Vagina (tissue), 2 donors: ENCODE results near the gene NTM. TPM values are rescaled to one million over a fixed set of nuclear protein-coding genes. Genes with fewer than 3 reads are reported as not detected.

ENCODE experiments used
- DNase-seq, 2 donors: peaks; one replicate each; pipeline ENCODE4 v3.0.0-alpha.2; 2017; ENCODE audit errors: extremely low spot score in 2 of 2
- H3K27ac ChIP-seq: fragments of 200-600 bp; sonication (generic); one replicate; pipeline ENCODE4 v1.5.1; 2019
- H3K27me3 ChIP-seq: fragments of 200-600 bp; sonication (generic); one replicate; pipeline ENCODE4 v1.5.1; 2019
- H3K36me3 ChIP-seq, 2 donors: fragments of 200-600 bp; sonication (generic); one replicate each; pipeline ENCODE4 v1.5.1; 2017 to 2019
- H3K4me1 ChIP-seq: fragments of 200-600 bp; sonication (generic); one replicate; pipeline ENCODE4 v1.5.1; 2019
- H3K4me3 ChIP-seq, 2 donors: fragments of 200-600 bp; sonication (generic); 1 replicate in 1 of 2; 2 replicates in 1 of 2; pipeline ENCODE4 v1.5.1; 2016 to 2019
- H3K9me3 ChIP-seq: fragments of 200-600 bp; sonication (generic); one replicate; pipeline ENCODE4 v1.5.1; 2019
- POLR2A ChIP-seq, 2 donors: fragments of 450-650 bp; IDR thresholded peaks; one replicate each; pipeline ENCODE4 v1.6.1; 2017; ENCODE audit warnings: antibody characterized with exemption in 2 of 2, mild to moderate bottlenecking in 2 of 2, moderate library complexity in 2 of 2
- POLR2AphosphoS5 ChIP-seq, 2 donors: sonication (generic); formaldehyde crosslinking; IDR thresholded peaks; one replicate each; pipeline ENCODE4 v1.9.0; 2017; ENCODE audit warnings: antibody characterized with exemption in 2 of 2, mild to moderate bottlenecking in 2 of 2, low read depth in 1 of 2; ENCODE audit not compliant: insufficient read depth in 1 of 2
- intact Hi-C: fragments of 100-400 bp; cut with DNase I; formaldehyde crosslinking; loops from one replicate; pipeline ENCODE4 v1.15.1; 2023
- total RNA-seq: library from RNA; depleted of rRNA; stranded (reverse); fragments of >200 nt; gene quantifications from one replicate; pipeline ENCODE4 v1.2.3, GENCODE V29; 2016
- TF ChIP-seq, protein P1 (sequence below), 3 experiments: fragments of 450-650 bp in 2 of 3; fragments of 200-600 bp in 1 of 3; sonication (generic) in 1 of 3; IDR thresholded peaks; one replicate each; pipeline ENCODE4 v1.5.1; 2017 to 2019; ENCODE audit warnings: antibody characterized with exemption in 3 of 3, mild to moderate bottlenecking in 2 of 3, moderate library complexity in 2 of 3

Gene NTM
- total RNA-seq, 1 donor from 2014 or later = 4.2 TPM

DNA sequence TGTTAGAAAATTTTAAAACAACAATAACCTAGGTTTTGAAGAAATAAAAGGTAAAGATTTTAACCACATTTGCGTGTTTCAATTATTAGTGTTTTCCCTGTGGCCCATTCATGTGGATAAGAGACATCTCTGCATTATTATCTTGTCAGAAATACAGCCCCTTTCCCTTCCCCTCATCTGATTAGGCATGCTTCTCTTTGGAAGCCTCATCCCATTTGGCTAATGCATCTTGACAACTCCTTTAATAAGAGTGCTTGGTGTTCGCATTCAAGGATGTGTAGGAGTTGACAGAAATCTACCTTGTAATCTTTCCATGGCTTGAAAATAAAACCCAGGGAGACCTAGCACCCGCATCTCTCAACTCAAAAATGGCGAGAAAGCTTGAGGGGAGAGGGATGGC is 635.5 kb downstream of the NTM start:
- intact Hi-C loops = no loop called here
- TF ChIP-seq, protein P1, sequence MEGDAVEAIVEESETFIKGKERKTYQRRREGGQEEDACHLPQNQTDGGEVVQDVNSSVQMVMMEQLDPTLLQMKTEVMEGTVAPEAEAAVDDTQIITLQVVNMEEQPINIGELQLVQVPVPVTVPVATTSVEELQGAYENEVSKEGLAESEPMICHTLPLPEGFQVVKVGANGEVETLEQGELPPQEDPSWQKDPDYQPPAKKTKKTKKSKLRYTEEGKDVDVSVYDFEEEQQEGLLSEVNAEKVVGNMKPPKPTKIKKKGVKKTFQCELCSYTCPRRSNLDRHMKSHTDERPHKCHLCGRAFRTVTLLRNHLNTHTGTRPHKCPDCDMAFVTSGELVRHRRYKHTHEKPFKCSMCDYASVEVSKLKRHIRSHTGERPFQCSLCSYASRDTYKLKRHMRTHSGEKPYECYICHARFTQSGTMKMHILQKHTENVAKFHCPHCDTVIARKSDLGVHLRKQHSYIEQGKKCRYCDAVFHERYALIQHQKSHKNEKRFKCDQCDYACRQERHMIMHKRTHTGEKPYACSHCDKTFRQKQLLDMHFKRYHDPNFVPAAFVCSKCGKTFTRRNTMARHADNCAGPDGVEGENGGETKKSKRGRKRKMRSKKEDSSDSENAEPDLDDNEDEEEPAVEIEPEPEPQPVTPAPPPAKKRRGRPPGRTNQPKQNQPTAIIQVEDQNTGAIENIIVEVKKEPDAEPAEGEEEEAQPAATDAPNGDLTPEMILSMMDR (IDR thresholded peaks at IDR 0.05) = no peak
- TF ChIP-seq POLR2A (IDR thresholded peaks at IDR 0.05) = no peak
- TF ChIP-seq POLR2AphosphoS5 (IDR thresholded peaks at IDR 0.05; ENCODE audit: insufficient read depth in 1 of 2, low read depth in 1 of 2) = no peak
- Histone ChIP-seq H3K27ac (no peak overlapping the region), H3K9me3 (no peaks in the 10 kb centered on the region), H3K4me1 (no peaks in the 10 kb centered on the region), H3K27me3 (no peaks in the 10 kb centered on the region), H3K36me3 (no peaks in the 10 kb centered on the region), H3K4me3 (no peak overlapping the region)
- no peak for DNase-seq

DNA sequence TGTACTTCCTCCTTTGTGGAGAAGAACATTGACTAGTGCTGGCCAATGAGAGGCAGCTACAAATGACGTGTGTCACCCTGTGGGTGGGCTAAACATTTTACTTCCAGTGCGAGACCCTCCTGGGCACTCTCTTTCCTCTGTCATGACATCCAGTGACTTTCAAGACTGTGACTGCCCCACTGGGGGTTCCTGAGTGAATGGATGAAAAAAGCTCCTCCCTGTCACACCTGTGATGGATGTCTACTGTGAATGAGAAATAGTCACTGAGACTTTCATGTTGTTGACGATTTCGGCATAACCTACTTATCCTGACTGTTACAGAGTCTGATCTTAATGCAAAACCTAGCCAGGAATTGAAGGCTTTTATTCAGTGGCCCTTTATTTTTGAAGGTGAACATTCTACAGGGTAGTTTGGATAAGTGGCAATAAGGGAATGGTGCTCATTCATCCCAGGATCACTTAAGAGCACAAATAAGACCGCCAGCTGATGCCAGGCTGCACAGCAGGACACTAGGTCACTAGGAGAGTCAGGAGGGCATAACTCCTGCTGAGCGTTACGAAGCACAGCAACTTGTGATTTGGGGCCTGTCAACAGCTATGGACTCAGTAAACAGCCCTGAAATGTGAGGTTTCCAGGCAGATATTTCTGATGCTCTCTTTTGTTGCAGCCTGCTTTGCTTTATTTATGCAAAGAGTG is 636.6 kb downstream of the NTM start:
- Histone ChIP-seq H3K4me1 (no peaks in the 10 kb centered on the region), H3K9me3 (no peaks in the 10 kb centered on the region), H3K27ac (no peak overlapping the region), H3K27me3 (no peaks in the 10 kb centered on the region), H3K36me3 (no peaks in the 10 kb centered on the region), H3K4me3 (no peak overlapping the region)
- intact Hi-C loops = no loop called here
- no peak for DNase-seq
- no peak for TF ChIP-seq POLR2A (IDR thresholded peaks at IDR 0.05)

DNA sequence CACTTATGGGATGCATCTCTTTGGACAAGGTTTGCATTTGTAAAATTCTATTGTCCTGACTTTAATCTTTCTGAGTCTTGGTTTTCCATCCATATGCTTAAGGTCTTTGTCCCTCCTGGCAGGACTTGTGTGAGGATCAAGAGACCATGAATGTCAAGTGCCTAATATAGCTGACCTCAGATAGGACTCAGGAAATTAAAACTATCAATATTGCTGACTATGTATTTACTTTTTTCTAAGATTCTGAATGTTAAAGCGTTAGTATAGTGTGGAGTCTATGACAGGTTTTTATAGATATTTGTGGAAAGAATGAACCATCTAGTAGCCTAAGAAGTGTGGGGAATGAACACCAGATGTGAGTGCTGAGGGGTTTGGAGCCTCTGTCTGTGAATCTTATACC is 637.8 kb downstream of the NTM start:
- no peak for DNase-seq
- no peak for TF ChIP-seq POLR2AphosphoS5 (IDR thresholded peaks at IDR 0.05; ENCODE audit: insufficient read depth in 1 of 2, low read depth in 1 of 2)
- TF ChIP-seq, protein P1 (IDR thresholded peaks at IDR 0.05) = no peak
- TF ChIP-seq POLR2A (IDR thresholded peaks at IDR 0.05) = no peak
- intact Hi-C loops = no loop called here
- H3K9me3 ChIP-seq = no peaks in the 10 kb centered on the region
- H3K27ac ChIP-seq = no peak overlapping the region
- no peaks in the 10 kb centered on the region for H3K36me3 ChIP-seq
- no peaks in the 10 kb centered on the region for H3K27me3 ChIP-seq
- H3K4me3 ChIP-seq = no peak overlapping the region
- no peaks in the 10 kb centered on the region for H3K4me1 ChIP-seq

DNA sequence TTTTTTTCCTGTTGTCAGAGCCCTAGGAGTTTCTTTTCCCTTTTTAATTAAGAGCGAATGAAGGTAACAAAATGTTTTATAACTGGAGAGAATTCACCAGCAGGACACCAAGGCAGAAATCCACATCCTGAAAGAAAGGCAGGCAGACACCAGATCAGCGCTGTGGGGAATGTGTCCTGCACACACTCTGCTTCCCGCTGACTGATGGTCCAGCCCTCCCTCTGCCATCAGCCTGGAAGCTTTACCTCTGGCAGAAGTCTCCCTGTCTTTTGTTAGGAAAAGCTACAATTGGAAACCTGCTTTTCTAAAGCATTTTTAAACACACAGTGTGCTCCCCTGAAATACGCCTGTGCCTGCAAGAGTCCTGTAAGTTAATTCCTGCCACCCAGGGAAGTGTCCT is 638.5 kb downstream of the NTM start:
- no peak for DNase-seq
- no peaks in the 10 kb centered on the region for H3K27me3 ChIP-seq
- H3K9me3 ChIP-seq = no peaks in the 10 kb centered on the region
- H3K36me3 ChIP-seq = no peaks in the 10 kb centered on the region
- intact Hi-C loops = no loop called here
- TF ChIP-seq POLR2A (IDR thresholded peaks at IDR 0.05) = no peak
- TF ChIP-seq POLR2AphosphoS5 (IDR thresholded peaks at IDR 0.05; ENCODE audit: insufficient read depth in 1 of 2, low read depth in 1 of 2) = no peak
- TF ChIP-seq, protein P1 (IDR thresholded peaks at IDR 0.05) = no peak
- H3K4me1 ChIP-seq = no peaks in the 10 kb centered on the region
- H3K4me3 ChIP-seq = no peak overlapping the region
- H3K27ac ChIP-seq = no peak overlapping the region

DNA sequence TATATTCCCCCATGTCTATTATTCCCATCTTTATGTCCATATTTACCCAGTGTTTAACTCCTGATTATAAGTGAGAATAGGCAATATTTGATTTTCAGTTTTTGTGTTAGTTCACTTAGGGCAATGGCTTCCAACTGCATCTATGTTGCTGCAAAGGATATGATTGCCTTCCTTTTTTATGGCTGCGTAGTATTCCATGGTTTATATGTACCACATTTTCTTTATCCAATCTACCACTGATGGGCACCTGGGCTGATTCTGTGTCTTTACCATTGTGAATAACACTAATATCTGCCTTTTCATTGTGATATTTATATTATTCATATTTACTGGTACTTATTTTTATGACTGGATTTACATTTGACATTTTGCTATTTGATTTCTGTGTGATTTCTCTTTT is 649.6 kb downstream of the NTM start:
- no peak for DNase-seq
- H3K9me3 ChIP-seq = no peaks in the 10 kb centered on the region
- no peaks in the 10 kb centered on the region for H3K27me3 ChIP-seq
- TF ChIP-seq, protein P1 (IDR thresholded peaks at IDR 0.05) = no peak
- TF ChIP-seq POLR2AphosphoS5 (IDR thresholded peaks at IDR 0.05; ENCODE audit: insufficient read depth in 1 of 2, low read depth in 1 of 2) = no peak
- no peak for TF ChIP-seq POLR2A (IDR thresholded peaks at IDR 0.05)
- H3K4me1 ChIP-seq = no peaks in the 10 kb centered on the region
- no peak overlapping the region for H3K4me3 ChIP-seq
- no peaks in the 10 kb centered on the region for H3K36me3 ChIP-seq
- H3K27ac ChIP-seq = no peak overlapping the region
- intact Hi-C loops = no loop called here
